ENCODE results near the gene MUC5B.

DNA sequence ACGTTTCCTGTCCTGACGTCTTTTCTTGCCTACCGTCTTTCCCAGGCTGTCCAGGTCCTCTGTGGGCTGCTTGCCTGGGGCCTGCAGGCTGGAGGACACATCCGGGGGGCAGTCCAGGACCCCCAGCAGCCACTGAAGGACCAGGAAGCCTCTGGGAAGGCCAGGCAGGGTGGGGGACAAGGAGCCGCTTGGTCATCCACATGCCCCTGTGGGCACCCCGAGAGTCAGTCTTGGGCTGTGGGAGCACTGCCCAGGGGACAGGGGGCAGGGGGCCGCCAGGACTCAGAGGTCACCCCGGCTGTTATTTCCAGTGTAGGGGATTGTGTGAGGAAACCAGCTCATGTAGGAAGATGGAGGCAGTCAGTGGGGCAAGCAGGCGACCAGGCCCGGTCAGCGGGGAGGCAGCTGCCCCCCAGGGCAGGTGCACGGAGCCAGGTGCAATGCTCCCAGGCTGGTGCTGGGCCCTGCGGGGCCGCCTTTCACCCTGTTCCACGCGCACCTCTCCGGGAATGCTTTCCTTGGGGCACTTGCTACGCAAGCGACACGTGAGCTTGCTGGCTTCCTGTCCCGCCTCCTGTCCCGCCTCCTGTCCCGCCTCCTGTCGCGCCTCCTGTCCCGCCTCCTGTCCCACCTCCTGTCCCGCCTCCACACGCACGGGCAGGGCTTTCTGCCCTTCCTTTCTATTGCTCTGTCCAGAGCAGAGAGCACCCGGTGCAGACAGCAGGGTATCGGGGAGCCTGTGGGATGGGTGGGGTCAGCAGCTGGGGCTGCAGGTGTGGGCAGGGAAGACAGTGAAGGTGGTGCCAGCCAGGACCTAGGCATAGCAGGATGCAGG is 39.5 kb downstream of the MUC5B start:
- TF ChIP-seq POLR2AphosphoS5 (IDR thresholded peaks at IDR 0.05; ENCODE audit: low read depth, low read length) (peak; percentile 97), SIN3A (IDR thresholded peaks at IDR 0.05; ENCODE audit: borderline replicate concordance, insufficient read depth, low read length) (no peak), TAF1 (IDR thresholded peaks at IDR 0.05; ENCODE audit: borderline replicate concordance, insufficient read depth, low read length) (no peak)
- TF ChIP-seq, protein P1, sequence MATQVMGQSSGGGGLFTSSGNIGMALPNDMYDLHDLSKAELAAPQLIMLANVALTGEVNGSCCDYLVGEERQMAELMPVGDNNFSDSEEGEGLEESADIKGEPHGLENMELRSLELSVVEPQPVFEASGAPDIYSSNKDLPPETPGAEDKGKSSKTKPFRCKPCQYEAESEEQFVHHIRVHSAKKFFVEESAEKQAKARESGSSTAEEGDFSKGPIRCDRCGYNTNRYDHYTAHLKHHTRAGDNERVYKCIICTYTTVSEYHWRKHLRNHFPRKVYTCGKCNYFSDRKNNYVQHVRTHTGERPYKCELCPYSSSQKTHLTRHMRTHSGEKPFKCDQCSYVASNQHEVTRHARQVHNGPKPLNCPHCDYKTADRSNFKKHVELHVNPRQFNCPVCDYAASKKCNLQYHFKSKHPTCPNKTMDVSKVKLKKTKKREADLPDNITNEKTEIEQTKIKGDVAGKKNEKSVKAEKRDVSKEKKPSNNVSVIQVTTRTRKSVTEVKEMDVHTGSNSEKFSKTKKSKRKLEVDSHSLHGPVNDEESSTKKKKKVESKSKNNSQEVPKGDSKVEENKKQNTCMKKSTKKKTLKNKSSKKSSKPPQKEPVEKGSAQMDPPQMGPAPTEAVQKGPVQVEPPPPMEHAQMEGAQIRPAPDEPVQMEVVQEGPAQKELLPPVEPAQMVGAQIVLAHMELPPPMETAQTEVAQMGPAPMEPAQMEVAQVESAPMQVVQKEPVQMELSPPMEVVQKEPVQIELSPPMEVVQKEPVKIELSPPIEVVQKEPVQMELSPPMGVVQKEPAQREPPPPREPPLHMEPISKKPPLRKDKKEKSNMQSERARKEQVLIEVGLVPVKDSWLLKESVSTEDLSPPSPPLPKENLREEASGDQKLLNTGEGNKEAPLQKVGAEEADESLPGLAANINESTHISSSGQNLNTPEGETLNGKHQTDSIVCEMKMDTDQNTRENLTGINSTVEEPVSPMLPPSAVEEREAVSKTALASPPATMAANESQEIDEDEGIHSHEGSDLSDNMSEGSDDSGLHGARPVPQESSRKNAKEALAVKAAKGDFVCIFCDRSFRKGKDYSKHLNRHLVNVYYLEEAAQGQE (IDR thresholded peaks at IDR 0.05; ENCODE audit: insufficient read depth in 1 of 2, low read depth in 2 of 2, low read length in 2 of 2): peak in 1 of 2 experiments; percentile 49; a peak in 1 of 4 replicates
